Activated T-helper 1 cell treated with anti-CD3 and anti-CD28 coated beads, Interleukin-2, amount 50 U/mL, for 16 hours (primary cell): ENCODE measurements around the gene EHD1.

ENCODE experiments used
- DNase-seq, 2 donors: peaks; one replicate each; pipeline ENCODE4 v3.0.0-alpha.2; 2020; ENCODE audit warnings: low read depth in 1 of 2, low spot score in 1 of 2

EHD1 gene

DNA sequence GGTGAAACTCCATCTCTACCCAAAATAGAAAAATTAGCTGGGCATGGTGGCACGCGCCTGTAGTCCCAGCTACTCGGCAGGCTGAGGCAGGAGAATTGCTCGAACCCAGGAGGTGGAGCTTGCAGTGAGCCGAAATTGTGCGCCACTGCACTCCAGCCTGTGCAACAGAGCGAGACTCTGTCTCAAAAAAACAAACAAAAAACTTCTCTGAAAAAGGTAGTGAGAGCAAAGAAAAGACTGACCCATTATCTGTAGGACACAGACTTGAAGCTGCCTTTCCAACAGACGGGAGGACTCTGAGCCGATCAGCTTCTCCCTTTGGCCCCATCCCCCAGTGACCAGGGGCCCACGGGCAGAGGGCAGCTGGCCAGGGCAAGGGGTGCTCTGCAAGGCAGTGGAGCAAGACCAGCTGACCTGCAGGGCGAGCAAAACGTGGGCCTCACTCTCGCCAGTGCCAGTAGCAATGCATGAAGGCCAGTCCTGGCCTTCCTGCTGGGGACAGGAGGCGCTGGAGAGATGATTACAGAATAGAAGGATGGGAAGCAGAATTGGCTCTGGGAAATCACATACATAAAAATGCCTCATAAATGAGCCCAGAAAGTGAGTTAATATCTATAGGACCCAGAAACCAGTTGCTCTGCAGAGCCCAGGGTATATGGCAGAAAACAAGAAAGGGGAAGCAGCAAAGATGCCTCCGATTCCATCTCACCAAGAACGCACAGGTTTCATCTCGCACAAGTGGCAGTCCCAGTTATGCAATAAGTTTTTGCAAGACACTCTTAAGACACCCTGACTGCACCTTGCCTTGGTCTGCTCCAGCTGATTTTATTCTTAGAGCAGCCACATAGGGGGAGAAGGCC is 2.8 kb downstream of the EHD1 start:
- DNase-seq = no peak

DNA sequence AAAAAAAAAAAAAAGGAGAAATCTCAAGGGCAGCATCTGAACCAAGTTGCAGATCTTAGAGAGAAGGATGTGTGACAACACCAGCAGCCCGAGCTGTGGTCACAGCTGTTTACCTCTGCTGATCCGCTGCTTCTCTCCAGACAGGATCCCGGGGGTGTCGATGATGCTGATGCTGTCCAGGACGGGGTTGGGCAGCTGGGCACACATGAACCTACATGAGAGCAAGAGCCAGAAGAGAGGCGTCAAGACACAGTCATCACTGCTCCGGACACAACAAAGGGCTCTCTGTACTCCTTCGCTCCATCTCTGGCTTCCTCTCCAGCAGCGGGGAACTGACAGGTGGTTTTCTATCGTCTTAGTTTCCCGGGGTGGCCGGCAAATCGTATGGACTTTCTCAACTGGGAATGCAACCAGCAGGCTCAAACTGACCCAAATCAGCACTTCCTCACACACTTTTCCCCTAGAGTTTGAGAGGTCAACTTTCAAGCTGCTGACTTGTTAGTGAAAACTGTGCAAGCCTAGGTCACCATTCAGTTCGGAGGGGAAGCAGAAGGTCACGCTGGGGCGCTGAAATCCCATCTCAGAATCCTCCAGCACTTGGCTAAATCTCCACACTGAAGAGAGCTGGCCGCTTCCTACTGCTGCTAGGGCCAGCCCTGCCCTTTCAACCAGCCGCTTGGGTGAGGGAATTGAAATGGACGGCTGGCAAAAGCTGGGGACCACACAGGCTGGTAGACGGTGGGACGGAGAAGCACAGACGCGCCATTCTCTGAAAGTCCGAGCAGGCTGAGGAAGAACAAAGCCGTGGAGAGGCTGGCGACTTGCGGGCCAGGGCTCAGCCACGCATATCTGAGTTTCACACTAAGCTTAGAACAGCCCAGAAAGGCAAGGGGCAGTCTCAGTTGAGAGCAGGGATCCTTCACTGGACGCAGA is 3.8 kb downstream of the EHD1 start:
- no peak for DNase-seq

DNA sequence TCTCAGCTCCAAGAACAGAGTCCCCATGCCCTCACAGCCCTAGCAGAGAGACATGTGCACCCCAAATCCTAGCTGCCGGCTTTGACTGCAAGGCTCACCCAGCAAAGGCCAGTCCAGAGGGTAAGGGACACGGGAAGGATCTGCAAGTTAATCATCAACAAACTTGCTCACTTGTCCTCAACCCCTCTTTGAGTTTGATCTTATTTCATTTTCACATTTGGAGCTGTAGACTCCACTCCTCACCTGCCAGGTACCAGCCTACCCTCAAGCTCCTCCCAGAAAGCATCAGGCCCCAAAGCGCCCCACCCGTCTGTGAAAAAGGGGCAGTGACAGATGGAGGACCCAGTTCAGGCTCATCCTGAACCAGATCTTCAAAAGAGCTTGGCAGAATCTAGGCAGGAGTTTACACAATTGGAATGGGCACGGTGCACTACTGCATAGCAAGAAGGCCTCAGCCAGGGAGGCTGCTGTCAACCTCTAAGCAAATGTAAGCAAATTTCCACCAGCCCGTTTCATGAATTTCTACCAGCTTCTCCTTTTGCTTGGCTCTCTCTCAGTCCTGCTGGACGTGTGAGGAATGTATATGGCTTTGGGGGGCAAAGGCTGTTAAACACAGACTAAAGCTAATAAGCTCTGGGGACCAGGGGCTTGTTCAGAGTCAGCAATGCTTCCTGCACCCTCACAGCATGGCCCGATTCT is 5.5 kb downstream of the EHD1 start:
- no peak for DNase-seq

DNA sequence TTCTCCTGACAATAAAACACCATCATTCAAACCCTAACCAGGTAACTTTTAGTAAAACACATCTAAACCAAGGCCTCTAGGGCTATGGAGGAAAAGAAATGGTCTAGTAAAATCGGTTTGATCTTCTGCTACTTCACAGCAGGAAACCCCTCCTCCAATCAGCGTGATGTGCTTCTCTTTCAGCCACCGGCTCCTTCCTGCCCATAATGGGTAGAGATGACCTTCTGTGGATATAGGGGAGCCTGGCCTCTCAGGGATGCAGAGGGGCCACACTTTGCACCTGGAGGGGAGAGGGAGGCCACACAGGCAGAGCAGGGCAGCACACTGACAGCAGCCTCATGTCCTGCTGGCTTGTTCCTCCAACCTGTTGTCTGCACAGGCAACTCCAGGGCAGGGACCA is 6.9 kb downstream of the EHD1 start:
- no peak for DNase-seq

GRCh38 chr11:64870893-64871466 is 7.4 kb downstream of the EHD1 start:
- DNase-seq = no peak

DNA sequence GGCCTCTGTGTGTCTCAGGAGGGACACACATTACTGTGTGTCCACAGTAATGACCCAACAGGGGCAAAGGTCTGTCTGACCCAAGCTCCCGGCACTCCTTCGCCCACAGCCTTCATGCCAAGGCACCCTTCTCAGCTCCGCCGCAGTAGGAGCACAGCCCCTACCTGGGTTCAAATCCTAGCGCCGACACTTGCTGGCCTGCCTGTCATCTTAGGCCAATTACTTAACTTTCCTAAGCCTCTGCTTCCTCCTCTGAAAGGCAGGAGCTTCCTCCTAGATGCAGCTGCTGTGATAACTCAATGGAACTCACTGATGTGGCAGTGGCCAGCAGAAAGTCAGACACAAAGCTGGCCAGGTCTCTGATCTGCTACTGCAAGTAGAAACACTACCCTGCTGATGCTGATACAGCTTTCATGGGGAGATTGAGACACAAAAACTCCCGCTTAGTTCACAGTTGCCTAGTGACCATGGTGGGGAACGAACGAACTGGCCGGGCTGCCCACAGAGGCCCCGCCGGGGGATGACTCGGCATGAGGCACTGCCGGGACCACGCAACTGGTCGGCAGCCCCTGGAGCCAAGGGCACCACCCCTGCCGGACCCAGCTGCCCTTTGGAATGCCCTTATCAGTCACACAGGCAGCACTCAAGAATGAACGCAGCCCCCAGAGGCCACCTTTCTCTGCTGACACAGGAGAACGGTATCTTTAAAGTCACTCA is 8.1 kb downstream of the EHD1 start:
- DNase-seq = no peak

- no peak for DNase-seq
These were observed 8.7 kb downstream of the EHD1 start for GRCh38 chr11:64869571-64870175.

DNA sequence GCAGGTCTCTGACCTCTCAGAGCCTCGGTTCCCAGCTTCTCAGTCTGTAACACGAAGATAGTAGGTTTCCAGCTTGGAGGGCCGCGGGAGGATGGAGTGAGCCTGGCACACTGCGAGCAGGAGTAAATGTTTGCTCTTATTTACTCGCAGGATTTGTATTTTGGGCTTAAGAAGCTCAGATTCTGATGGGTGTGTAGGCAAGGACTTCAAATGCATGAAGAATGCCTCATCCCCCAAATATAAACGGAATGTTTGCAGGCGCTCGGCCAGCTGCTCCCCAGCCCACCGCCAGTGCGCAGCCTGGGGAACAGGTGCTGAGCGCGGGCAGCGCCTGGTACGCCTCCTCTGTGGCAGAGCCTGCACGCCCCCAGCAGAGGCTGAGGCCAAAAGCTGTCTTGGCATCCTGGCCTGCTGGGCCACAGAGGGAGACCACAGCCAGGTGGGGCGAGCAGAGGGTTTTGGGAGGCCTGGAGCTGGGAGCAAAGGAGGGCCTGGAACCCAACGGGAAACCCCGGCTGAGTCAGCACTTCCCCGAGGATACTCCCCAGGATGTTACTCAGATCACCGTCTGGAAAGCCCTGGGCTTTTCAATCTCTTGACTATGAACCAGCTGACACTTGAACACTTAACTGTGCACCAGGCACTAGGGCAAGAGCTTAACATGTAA is 9.4 kb downstream of the EHD1 start:
- no peak for DNase-seq

GRCh38 chr11:64867748-64868462 is 10.5 kb downstream of the EHD1 start:
- DNase-seq = no peak

GRCh38 chr11:64866173-64866491 is 12.3 kb downstream of the EHD1 start:
- no peak for DNase-seq

DNA sequence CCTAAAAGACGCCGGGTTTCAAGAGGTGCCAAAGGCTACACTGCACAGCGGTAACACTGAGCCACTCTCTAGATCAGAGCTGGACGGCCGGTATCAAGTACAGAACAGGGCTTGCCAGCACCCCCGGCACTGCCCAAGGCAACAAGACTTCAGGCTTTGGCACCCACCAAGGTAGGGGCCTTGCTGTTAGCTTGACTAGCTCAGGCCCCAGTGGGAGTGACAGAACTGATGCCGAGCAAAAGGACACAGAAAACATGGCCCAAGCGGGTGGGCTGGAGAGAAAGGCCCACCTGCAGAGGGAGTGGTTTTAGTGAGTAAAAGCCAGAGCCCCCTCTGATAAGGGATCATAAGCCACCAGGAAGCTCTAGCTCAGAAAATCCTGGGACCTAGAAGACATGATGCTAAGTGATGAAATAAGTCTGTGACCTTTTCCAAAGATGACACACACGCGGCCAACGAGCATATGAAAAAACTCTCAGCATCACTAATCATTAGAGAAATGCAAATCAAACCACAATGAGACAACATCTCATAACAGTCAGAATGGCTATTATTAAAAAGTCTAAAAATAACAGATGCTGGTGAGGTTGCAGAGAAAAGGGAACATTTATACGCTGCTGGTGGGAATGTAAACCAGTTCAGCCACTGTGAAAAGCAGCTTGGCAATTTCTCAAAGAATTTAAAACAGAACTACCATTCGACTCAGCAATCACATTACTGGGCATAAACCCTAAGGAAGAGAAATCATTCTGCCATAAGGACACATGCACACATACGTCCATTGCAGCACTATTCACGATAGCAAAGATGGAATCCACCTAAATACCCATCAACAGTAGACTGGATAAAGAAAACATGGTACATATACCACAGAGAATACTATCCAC is 12.9 kb downstream of the EHD1 start:
- DNase-seq = no peak

GRCh38 chr11:64864473-64865285 is 13.7 kb downstream of the EHD1 start:
- DNase-seq = no peak

DNA sequence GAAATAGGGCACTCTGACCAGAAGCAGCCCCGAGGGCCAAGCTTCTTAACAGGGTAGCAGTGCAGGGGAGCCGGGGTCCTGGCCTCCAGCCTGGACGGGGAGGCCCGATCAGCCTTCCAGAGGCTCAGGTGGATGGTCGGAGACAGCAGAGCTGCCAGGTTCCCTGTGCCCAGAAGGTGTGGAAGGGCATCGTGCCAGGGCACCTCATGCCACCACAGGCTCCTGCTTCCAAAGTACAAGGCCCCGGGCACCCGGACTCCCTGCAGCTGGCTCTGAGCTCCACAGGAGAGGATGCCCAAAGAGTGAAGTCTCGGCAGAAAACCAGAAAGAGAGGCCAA is 14.3 kb downstream of the EHD1 start:
- DNase-seq = no peak

DNA sequence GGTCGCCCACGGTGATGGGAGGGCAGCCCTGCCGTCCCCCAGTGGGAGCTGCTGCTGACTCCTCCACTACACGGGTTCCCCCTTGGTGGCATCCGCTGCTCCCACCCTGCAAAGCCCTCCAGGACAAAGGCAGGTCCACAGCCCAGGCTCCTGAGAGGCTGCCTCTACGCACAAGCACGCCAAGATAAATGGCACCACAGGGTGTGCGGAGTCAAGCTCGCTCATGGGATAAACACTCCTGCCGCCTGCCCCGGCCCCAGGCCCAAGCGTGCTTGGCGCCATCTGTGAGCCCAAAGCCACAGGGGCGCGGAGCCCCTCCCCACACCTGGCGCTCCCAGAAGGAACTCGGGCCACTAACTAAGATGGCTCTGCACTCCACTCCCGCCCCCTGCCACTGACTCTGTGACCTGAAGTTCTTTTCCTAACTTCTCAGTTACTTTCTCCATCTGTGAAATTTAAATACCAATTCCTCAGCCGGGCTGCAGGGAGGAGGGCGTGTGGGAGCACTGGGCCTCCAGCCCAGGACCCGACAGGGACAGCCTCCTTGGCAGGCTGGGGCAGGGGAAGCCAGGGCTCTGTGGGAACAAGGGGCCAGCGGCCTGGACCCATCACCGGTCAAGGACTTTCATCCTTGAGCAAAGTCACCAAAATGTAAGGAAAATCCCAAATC is 14.9 kb downstream of the EHD1 start:
- no peak for DNase-seq

GRCh38 chr11:64862987-64863390 is 15.4 kb downstream of the EHD1 start:
- no peak for DNase-seq

GRCh38 chr11:64861227-64861975 is 17.0 kb downstream of the EHD1 start:
- DNase-seq = no peak
